HL-60 (cell line): ENCODE data around the gene FMNL2.

Source experiments
- DNase-seq, 2 experiments: peaks; one replicate each; pipeline ENCODE4 v3.0.0-alpha.2; 2010 to 2020; ENCODE audit warnings: low read depth in 1 of 2, low spot score in 1 of 2
- H3K27ac ChIP-seq: fragments of 250-450 bp; sonication (Bioruptor Pico); replicated peaks from 2 replicates; pipeline ENCODE4 v1.5.1; 2020; ENCODE audit warnings: mild to moderate bottlenecking, moderate library complexity
- H3K27me3 ChIP-seq: fragments of 250-450 bp; sonication (Bioruptor Pico); 2 replicates; pipeline ENCODE4 v1.5.1; 2021; ENCODE audit warnings: mild to moderate bottlenecking, moderate library complexity; ENCODE audit not compliant: insufficient read depth, poor library complexity, severe bottlenecking
- H3K4me3 ChIP-seq: replicated peaks from 2 replicates; pipeline ENCODE4 v1.5.1; 2011; ENCODE audit warnings: mild to moderate bottlenecking, control low read depth, low read length; ENCODE audit not compliant: insufficient read depth
- GABPA ChIP-seq: IDR thresholded peaks from 2 replicates; pipeline ENCODE4 v1.6.1; 2012; ENCODE audit warnings: low read depth
- POLR2AphosphoS5 ChIP-seq: IDR thresholded peaks from 2 replicates; pipeline ENCODE4 v1.6.1; 2012; ENCODE audit warnings: low read depth
- SPI1 ChIP-seq: IDR thresholded peaks from 2 replicates; pipeline ENCODE4 v1.6.1; 2012; ENCODE audit warnings: low read depth, mild to moderate bottlenecking, borderline replicate concordance
- TF ChIP-seq, protein P1 (sequence below): IDR thresholded peaks from 2 replicates; pipeline ENCODE4 v1.6.1; 2012; ENCODE audit warnings: low read depth; ENCODE audit not compliant: insufficient replicate concordance
- TF ChIP-seq, protein P2 (sequence below): IDR thresholded peaks from one replicate; pipeline ENCODE4 v1.5.1; 2011; ENCODE audit warnings: low read length, control low read depth, inconsistent platforms; ENCODE audit not compliant: insufficient read depth

The FMNL2 gene

DNA sequence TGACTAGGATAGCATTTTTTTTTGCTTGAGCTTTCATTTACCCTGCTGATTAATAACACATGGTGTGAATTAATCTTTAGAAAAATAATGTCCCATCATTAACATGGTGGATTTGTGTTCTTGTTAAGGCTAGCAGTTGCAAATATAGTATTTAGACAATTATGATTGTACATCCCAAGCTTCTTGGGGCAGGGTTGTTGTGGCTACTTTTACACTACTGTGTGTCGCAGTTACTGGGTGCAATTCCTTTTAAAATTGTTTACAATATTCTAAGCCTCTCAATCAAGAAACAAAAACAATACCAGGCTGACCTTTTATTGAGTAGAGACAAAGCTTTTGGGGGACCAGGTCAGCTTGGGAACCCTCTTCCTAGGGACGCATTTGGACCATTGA, 2.5 kb downstream of the FMNL2 start:
- no peak for DNase-seq
- TF ChIP-seq, protein P1, sequence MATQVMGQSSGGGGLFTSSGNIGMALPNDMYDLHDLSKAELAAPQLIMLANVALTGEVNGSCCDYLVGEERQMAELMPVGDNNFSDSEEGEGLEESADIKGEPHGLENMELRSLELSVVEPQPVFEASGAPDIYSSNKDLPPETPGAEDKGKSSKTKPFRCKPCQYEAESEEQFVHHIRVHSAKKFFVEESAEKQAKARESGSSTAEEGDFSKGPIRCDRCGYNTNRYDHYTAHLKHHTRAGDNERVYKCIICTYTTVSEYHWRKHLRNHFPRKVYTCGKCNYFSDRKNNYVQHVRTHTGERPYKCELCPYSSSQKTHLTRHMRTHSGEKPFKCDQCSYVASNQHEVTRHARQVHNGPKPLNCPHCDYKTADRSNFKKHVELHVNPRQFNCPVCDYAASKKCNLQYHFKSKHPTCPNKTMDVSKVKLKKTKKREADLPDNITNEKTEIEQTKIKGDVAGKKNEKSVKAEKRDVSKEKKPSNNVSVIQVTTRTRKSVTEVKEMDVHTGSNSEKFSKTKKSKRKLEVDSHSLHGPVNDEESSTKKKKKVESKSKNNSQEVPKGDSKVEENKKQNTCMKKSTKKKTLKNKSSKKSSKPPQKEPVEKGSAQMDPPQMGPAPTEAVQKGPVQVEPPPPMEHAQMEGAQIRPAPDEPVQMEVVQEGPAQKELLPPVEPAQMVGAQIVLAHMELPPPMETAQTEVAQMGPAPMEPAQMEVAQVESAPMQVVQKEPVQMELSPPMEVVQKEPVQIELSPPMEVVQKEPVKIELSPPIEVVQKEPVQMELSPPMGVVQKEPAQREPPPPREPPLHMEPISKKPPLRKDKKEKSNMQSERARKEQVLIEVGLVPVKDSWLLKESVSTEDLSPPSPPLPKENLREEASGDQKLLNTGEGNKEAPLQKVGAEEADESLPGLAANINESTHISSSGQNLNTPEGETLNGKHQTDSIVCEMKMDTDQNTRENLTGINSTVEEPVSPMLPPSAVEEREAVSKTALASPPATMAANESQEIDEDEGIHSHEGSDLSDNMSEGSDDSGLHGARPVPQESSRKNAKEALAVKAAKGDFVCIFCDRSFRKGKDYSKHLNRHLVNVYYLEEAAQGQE: no peak
- TF ChIP-seq POLR2AphosphoS5: no peak
- TF ChIP-seq, protein P2, sequence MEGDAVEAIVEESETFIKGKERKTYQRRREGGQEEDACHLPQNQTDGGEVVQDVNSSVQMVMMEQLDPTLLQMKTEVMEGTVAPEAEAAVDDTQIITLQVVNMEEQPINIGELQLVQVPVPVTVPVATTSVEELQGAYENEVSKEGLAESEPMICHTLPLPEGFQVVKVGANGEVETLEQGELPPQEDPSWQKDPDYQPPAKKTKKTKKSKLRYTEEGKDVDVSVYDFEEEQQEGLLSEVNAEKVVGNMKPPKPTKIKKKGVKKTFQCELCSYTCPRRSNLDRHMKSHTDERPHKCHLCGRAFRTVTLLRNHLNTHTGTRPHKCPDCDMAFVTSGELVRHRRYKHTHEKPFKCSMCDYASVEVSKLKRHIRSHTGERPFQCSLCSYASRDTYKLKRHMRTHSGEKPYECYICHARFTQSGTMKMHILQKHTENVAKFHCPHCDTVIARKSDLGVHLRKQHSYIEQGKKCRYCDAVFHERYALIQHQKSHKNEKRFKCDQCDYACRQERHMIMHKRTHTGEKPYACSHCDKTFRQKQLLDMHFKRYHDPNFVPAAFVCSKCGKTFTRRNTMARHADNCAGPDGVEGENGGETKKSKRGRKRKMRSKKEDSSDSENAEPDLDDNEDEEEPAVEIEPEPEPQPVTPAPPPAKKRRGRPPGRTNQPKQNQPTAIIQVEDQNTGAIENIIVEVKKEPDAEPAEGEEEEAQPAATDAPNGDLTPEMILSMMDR: no peak
- no peak for TF ChIP-seq SPI1
- TF ChIP-seq GABPA: no peak
- Histone ChIP-seq H3K27me3 (peaks cover 18% of the 10 kb centered on the region), H3K27ac (no peak overlapping the region), H3K4me3 (no peak overlapping the region)

- no peak overlapping the region for H3K27ac ChIP-seq
- H3K4me3 ChIP-seq: no peak overlapping the region
- peaks cover 18% of the 10 kb centered on the region for H3K27me3 ChIP-seq
- TF ChIP-seq SPI1: no peak
- TF ChIP-seq, protein P2: no peak
- TF ChIP-seq, protein P1: no peak
- no peak for TF ChIP-seq POLR2AphosphoS5
- TF ChIP-seq GABPA: no peak
- no peak for DNase-seq
These were observed 4.7 kb downstream of the FMNL2 start for GRCh38 chr2:152339556-152340286.

- H3K27ac ChIP-seq: no peak overlapping the region
- no peak for TF ChIP-seq SPI1
- TF ChIP-seq GABPA: no peak
- TF ChIP-seq, protein P1: no peak
- TF ChIP-seq, protein P2: no peak
- no peak for TF ChIP-seq POLR2AphosphoS5
- DNase-seq: no peak
- peaks cover 4% of the 10 kb centered on the region for H3K27me3 ChIP-seq
- H3K4me3 ChIP-seq: no peak overlapping the region
These were observed 7.5 kb downstream of the FMNL2 start for GRCh38 chr2:152342259-152343046.
